ENCODE measurements around the gene BANF2. TPM values are rescaled to one million over a fixed set of nuclear protein-coding genes. Genes with fewer than 3 reads are reported as not detected.

The BANF2 gene
- total and polyA plus RNA-seq, 10 of the 15 experiments (the other 5 are each of a cell fraction or from before 2014, with no cell fraction given), result not detected

DNA sequence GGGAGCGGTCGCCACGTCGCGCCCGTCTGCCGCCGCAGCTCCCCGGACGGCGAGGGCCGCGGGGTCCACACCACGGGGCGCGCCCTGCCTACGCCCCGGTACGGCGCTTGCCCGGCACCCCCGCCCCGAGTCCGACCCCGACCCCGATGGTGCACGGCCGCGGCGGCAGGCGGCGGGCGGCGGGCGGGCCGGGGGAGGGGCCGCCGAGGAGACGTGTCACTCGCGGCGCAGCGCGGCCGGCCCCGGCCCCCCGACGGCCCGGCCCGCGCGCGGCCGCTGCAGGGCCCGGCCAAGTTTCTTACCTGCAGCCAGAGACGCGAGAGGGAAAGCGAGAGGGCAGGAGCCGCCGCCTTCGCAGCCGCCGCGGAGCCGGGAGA lies 18.1 kb upstream of the BANF2 start (continued):
- TF ChIP-seq HSF1 (IDR thresholded peaks at IDR 0.05; ENCODE audit: low read depth, low read length) (no peak), GATAD2B (conservative IDR thresholded peaks at IDR 0.05; ENCODE audit: low read depth) (0 out of 2 replicates have a peak, but pooled peaks have one; percentile 11), SMARCA5 (IDR thresholded peaks at IDR 0.05) (peak; percentile 68; the same call in 1 of the 2 replicates), LARP7 (IDR thresholded peaks at IDR 0.05) (peak; percentile 77; the same call in 1 of the 2 replicates), BCL11A (IDR thresholded peaks at IDR 0.05; ENCODE audit: low read depth, low read length) (no peak), HDGF (IDR thresholded peaks at IDR 0.05) (no peak)

DNA sequence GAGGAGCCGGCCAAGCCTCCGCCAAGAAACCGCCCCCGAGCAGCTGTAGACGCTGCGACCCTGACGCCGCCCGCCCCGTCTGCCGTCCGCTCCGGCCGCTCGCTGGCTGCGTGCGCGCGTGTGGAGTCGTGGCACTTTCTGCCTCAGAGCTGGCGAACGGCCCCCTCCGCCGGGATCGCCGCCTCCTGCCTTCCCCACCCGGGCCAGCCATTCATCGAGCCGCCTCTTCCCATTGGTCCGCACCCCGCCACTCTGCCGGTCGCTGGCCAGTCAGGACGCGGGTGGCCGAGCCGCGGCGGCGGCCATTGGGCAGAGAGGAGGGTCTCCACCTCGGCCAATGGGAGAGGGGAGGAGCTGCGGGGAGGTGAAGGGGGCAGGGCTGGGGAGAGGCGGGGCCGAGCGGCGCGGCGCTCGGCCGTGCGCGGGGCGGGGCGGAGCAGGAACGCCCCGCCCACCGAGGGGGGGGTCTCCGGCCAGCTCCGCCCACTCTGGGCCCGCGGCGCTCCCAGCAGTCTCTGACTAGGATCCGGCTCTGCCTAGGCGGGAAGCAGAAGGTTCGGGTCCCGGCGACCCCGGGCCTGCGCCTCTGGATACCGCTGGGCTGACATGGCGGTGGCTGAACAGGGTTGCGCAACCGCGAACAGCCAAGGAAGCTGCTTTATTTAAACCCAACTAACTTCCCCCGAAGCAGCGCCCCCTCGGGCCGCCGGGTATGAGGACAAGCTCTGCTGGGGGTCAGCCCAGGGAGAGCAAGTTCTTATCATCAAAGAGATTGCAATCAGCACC lies 17.5 kb upstream of the BANF2 start, which contains the start of gene RRBP1:
RRBP1 (minus strand) TSS at position 140 of the 786 bp plus-strand sequence. CDS start 21,735 bp downstream, outside the sequence.
- peak; percentile 98 for ATAC-seq
- intact Hi-C loops (cut with micrococcal nuclease; ENCODE audit: unreplicated experiment) (loop anchor here (1.0 to 5.0 kb wide), 5 partner anchors 175 to 311 kb away; partner anchors contain the start of genes MGME1 and SNX5), in situ Hi-C loops (cut with MboI) (no loop called here)
- H3K4me1 ChIP-seq (ENCODE audit: control insufficient read depth, insufficient read depth, low read length), result peaks cover 8% of the 10 kb centered on the region
- SMC1A ChIA-PET (ENCODE audit: uncharacterized antibody, unreplicated experiment), result interaction anchor here (0.6 to 3.7 kb wide), 21 partner anchors 9 to 341 kb away, joined by 3 to 19 read pairs (median 3); partner anchors contain the start of gene DSTN
- H3K4me2 ChIP-seq (ENCODE audit: control insufficient read depth, insufficient read depth), result peak within 1 kb of the TSS; percentile 66
- H4K20me1 ChIP-seq (ENCODE audit: control insufficient read depth, insufficient read depth), result no peaks in the 10 kb centered on the region
- peak; percentile 82 for DNase-seq (ENCODE audit: low read depth, low spot score)
- H3K27ac ChIP-seq (ENCODE audit: control insufficient read depth, insufficient read depth), result peak within 1 kb of the TSS; percentile 78
- CTCF ChIA-PET, result interaction anchor here (0.6 to 2.6 kb wide), 51 partner anchors 9 to 1337 kb away, joined by 3 to 31 read pairs (median 4); partner anchors contain the start of genes BANF2, DSTN and ZNF133
- peaks cover 0 to 8% of the 10 kb centered on the region in 2 experiments; a peak in 1 of 4 replicates for H3K27me3 ChIP-seq (replicated peaks in 1 of 2; ENCODE audit: control insufficient read depth in 2 of 2, insufficient read depth in 2 of 2, low read length in 1 of 2)
- peak within 1 kb of the TSS; percentile 78 for H3K4me3 ChIP-seq
- peak; percentile 38 for FAIRE-seq
- 1% methylated on average over 55 of the region's 79 CpGs for WGBS (ENCODE audit: insufficient coverage, insufficient replicate concordance, low lambda C conversion rate, missing lambda C conversion rate)
- POLR2A ChIA-PET, result interaction anchor here (0.6 to 1.8 kb wide), 13 partner anchors 32 to 313 kb away, joined by 3 to 15 read pairs (median 3); partner anchors contain the start of gene DSTN
- peaks cover 2% of the 10 kb centered on the region; the same call in 2 of the 3 replicates for H3K9me3 ChIP-seq (replicated peaks; ENCODE audit: control insufficient read depth, insufficient read depth, low read length)
- no TSS peak for BruUV-seq (replicated peaks)
- peak within 1 kb of the TSS; percentile 88 for H3K9ac ChIP-seq (ENCODE audit: control insufficient read depth, insufficient read depth, low read length)
- peaks cover 29% of the 10 kb centered on the region for H3K79me2 ChIP-seq (ENCODE audit: control insufficient read depth, insufficient read depth, low read length)
- no peaks in the 10 kb centered on the region; a peak in 1 of 4 replicates for H3K36me3 ChIP-seq (ENCODE audit: control insufficient read depth in 2 of 2, insufficient read depth in 2 of 2, low read length in 1 of 2)
- RAD21 ChIA-PET (ENCODE audit: unreplicated experiment), result interaction anchor here (0.7 to 3.4 kb wide), 27 partner anchors 15 to 606 kb away, joined by 3 to 44 read pairs (median 4); partner anchors contain the start of genes DSTN and ZNF133
- peak within 1 kb of the TSS; percentile 98 for H2AFZ ChIP-seq (ENCODE audit: control insufficient read depth, low read depth, low read length)
- no peak for TF ChIP-seq NR2C1 (IDR thresholded peaks at IDR 0.05)
- TF ChIP-seq CTCF (IDR thresholded peaks at IDR 0.05 in 2 of 3, conservative IDR thresholded peaks at IDR 0.05 in 1 of 3; ENCODE audit: control insufficient read depth in 2 of 3, extremely low read depth in 1 of 3, insufficient read depth in 1 of 3, low read depth in 3 of 3, low read length in 3 of 3), result peak; percentile 66 to 88 (median 79)
- TF ChIP-seq, protein P1, sequence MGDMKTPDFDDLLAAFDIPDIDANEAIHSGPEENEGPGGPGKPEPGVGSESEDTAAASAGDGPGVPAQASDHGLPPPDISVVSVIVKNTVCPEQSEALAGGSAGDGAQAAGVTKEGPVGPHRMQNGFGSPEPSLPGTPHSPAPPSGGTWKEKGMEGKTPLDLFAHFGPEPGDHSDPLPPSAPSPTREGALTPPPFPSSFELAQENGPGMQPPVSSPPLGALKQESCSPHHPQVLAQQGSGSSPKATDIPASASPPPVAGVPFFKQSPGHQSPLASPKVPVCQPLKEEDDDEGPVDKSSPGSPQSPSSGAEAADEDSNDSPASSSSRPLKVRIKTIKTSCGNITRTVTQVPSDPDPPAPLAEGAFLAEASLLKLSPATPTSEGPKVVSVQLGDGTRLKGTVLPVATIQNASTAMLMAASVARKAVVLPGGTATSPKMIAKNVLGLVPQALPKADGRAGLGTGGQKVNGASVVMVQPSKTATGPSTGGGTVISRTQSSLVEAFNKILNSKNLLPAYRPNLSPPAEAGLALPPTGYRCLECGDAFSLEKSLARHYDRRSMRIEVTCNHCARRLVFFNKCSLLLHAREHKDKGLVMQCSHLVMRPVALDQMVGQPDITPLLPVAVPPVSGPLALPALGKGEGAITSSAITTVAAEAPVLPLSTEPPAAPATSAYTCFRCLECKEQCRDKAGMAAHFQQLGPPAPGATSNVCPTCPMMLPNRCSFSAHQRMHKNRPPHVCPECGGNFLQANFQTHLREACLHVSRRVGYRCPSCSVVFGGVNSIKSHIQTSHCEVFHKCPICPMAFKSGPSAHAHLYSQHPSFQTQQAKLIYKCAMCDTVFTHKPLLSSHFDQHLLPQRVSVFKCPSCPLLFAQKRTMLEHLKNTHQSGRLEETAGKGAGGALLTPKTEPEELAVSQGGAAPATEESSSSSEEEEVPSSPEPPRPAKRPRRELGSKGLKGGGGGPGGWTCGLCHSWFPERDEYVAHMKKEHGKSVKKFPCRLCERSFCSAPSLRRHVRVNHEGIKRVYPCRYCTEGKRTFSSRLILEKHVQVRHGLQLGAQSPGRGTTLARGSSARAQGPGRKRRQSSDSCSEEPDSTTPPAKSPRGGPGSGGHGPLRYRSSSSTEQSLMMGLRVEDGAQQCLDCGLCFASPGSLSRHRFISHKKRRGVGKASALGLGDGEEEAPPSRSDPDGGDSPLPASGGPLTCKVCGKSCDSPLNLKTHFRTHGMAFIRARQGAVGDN (IDR thresholded peaks at IDR 0.05), result peak; percentile 1; the same call in 1 of the 2 replicates
- peak; percentile 34; the same call in 1 of the 2 replicates for TF ChIP-seq ZNF217 (IDR thresholded peaks at IDR 0.05)
- TF ChIP-seq, protein P2, sequence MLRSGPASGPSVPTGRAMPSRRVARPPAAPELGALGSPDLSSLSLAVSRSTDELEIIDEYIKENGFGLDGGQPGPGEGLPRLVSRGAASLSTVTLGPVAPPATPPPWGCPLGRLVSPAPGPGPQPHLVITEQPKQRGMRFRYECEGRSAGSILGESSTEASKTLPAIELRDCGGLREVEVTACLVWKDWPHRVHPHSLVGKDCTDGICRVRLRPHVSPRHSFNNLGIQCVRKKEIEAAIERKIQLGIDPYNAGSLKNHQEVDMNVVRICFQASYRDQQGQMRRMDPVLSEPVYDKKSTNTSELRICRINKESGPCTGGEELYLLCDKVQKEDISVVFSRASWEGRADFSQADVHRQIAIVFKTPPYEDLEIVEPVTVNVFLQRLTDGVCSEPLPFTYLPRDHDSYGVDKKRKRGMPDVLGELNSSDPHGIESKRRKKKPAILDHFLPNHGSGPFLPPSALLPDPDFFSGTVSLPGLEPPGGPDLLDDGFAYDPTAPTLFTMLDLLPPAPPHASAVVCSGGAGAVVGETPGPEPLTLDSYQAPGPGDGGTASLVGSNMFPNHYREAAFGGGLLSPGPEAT (IDR thresholded peaks at IDR 0.05; ENCODE audit: low read depth), result no peak; the same call in 1 of the 2 replicates
